HG03378 (cell line): Measurements from ENCODE around the gene C1orf21.

Experiments
- ATAC-seq: cut with Tn5 transposase; IDR thresholded peaks from one replicate; pipeline ENCODE4 v1.9.1; 2021; ENCODE audit warnings: mild to moderate bottlenecking, moderate library complexity; ENCODE audit not compliant: unreplicated experiment

The C1orf21 gene

DNA sequence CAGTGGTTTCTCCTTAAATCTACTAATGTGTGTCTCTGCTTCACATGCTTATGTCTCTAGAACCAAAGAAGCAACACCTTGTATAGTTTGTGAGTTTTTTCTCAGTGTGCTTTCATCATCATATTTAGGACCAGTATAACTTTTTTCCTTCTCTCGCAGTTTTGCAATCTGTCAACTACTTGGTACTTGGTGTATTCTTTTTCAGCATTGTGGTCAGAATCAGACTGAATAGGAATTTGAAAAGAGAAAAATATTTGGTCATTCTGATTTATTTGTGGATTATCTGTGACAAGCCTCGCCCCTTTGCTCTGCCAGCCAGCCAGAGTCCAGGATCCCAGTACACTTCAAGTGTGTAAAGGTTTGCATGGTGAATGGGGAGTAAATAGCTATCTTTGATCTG lies 122.3 kb downstream of the C1orf21 start:
- ATAC-seq: no peak

DNA sequence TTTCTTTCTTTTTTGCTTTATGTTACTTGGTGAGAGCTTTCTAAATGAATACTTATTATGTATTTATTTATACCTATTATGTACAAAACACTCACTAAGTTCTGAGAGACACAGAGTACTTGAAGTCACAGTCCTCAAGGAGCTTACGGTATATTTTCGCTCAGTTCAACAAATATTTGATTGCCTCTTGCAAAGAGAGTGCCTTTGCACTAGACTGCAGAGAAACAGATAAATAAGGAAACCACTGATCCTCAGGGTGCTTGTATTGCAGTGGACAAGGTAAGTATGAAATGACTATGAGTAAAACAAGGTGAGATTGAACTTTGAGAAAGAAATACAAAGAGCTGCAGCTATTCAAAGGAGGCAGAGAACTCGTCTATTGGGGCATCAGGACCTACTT lies 123.3 kb downstream of the C1orf21 start:
- ATAC-seq: no peak

DNA sequence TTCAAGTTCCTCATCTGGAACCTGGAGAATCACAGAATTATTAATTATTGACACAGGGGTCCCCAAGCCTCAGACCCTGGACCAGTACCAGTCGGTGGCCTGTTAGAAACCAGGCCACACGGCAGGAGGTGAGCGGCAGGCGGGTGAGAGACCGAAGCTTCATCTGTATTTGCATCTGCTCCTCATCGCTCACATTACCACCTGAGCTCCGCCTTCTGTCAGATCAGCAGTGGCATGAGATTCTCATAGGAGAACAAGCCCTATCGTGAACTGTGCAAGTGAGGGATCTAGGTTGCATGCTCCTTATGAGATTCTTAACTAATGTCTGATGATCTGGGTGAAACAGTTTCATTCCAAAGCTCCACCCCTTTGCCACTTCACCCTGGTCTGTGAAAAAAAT lies 125.9 kb downstream of the C1orf21 start:
- no peak for ATAC-seq

DNA sequence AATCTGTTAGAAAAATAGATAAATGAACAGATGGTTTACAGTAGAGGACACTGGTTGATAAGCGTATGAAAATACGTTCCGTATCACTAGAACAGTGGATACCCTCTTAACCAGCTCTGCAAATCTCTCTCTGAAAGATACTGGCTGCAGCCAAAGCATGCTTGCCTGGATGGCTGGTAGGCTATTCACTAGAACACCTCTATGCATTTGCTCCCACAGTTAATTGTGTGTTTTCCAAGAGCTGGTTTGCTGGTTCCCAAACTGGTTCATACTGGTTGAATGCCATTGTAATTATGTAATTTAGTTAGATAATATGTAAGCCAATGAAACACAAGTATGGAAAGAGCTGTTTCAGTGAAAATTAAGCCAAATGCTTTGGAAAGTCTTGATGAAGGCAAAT lies 126.6 kb downstream of the C1orf21 start:
- no peak for ATAC-seq

DNA sequence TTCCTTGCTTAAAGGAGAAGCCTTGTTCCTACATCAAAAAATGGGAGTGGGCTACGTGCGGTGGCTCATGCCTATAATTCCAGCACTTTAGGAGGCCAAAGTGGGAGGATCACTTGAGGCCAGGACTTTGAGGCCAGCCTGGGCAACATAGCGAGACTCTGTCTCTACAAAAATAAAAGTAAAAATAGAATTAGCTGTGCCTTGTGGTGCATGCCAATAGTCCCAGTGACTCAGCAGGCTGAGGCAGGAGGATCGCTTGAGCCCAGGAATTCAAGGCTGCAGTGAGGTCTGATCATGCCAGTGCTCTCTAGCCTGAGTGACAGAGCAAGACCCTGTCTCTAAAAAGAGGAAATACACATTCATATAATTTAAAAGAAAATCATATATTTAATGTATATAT lies 127.1 kb downstream of the C1orf21 start:
- no peak for ATAC-seq

DNA sequence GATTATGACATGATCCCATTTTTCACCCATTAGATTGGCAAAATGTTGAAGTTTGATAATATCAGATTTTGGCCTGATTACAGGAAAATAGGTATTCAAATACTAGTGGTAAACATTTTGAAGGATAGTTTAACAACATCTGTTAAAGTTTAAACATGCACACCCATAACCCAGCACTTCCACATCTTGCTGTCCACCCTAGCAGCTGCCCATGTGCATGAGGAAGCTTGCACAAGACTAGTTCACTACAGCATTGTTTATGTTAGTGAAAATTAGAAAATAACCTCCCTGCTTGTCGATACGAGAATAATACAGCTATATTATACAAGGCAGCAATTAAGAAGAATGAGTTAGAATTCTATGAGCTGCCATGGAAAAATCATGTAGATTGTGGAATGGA lies 127.6 kb downstream of the C1orf21 start:
- ATAC-seq: no peak

DNA sequence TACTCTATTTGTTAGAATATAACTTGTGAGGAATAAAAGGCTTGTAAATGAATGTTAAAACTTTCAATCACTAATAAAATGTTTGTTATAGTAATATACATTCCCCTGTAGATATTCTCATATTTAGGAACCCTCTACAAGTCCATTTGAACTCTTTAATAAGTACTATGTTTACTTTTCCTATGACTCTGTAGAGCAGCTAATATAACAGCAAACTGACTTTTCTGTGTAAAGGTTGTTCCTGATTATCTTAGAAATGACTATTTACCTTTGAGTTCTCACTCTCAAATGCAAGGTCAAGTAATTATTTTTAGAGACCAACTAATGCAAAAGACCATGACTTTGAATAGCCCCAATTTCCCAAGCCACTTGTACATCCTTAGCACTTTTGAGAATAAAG lies 130.3 kb downstream of the C1orf21 start:
- no peak for ATAC-seq

DNA sequence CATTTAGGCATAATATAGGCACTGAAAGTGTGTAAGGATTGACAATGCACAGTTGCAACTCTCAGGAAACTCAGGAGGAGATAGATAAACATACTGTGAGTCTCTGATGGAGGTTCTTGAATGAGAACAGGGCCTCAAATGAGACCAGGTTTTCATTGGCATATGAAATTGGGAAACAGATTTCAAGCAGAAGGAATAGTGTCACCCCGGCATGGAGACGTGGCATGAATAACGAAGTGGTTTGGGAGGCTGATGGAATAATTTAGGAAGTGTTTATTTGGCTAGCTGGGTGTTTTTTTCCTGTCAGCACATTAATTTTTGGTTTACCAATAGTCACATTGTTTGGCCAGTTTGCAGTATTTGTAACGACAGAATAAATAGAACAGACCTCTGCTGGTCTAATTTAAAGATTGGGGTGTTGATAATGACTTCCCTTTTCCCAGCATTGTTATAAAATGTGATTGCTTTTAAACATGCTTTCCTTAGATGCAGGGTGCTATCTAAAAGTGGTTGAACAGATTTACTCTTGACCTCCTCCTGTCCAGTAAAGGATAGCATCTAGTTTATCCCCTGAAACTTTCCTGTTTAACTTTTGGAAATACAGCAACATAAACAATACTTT lies 132.0 kb downstream of the C1orf21 start:
- ATAC-seq: no peak

DNA sequence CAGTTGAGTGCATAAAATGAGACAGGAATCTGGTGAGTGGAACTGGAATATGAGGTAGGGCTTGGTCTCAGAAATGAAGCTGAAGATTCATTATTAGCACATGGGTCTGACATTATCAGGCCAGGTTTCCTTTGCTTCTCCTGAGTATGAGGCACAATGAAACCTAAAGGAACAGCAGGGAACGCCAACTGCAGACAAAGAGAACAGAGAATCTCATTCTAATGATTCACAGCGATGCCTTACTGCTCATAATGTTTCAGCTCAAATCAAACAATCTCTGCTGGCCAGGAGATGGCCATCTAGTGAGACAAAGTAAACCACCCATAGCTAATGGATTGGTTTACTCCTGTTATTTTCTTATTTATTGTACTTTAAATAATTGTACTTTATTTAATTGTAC lies 133.5 kb downstream of the C1orf21 start:
- ATAC-seq: no peak

DNA sequence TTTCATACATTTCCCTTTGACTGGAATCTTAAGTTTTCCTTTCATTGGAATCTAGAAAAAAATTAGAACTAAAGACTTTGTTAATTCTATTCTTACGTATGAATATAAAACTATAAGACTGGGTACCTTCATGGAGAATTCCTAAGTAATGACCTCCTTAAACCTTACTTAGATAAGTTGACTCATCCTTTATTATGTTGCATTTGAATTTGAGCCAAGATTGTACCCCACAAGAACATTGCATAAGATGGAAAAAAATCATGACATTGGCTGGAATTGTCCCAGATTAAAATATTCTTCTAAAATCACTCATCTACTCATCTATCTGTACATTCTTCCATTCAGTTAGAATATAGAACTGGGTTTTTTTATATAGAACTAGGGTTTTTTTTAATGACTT lies 137.4 kb downstream of the C1orf21 start:
- ATAC-seq: no peak

DNA sequence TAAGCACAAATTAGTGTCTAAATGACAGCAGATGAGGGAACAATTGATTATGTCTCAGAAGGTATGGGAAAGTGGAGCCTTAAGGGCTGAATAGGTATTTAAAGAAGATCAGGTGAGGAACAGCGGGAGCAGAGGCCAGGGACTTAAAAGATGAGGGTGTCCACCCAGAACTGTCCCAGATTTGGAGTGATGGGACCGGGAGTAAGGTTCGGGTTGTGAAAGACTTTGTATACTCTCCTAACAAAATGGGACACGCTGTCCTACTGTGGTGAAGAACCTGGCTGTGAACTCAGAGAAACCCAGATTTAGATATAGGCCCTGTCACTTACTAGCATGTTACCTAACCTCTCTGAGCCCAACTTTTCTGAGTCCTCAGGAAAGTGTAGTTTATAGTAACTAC lies 140.6 kb downstream of the C1orf21 start:
- ATAC-seq: no peak

DNA sequence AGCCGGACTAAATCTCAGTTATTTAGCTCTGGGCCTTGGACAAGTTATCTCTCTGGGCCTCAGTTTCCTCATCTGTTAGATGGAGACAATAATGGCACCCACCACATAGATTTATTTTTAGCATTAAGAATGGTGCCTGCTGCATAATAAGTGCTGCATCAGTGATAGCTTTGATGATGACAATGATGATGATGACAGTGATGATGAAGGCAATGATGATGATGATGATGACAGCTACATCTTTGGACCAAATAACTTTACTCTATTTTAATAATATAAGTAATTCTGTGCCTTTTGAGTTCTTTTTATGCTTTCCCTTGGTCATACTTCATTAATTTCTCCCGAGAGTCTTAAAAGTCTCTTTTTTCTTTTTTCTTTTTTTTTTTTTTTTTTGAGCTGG lies 143.4 kb downstream of the C1orf21 start:
- no peak for ATAC-seq

DNA sequence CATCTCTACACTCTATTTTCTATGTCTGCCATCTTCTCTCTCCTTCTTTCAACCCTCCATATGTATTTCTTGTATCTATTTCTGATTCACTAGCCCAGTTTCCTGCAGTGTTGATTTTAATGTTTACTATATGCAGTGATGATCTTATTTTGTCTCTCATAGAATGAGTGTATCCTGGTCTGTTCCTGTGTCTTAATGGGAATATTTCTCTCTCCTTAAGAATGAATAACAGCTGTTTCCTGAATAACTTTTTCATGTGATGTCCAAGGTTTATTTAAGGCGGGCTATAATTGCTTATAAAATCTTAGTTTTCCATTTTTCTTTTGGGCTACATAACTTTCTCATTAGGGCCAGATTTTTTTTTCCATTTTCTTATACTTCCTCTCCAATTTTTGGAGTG lies 144.5 kb downstream of the C1orf21 start:
- ATAC-seq: no peak

DNA sequence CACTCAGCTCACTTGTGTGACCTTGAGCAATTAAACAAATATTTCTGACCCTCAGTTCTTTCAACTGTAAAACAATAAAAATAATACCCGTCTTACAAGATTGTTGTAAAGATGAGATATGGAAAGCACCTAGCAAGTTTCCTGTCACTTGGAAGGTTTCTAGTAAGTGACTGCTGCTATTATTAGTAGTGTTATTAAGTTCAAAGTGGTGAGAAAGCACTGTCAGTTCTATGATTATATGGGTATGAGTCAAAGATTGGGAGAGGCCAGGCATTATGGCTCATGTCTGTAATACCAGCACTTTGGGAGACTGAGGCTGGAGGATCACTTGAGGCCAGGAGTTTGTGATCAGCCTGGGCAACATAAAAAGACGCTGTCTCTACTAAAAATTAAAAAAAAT lies 145.4 kb downstream of the C1orf21 start:
- no peak for ATAC-seq

DNA sequence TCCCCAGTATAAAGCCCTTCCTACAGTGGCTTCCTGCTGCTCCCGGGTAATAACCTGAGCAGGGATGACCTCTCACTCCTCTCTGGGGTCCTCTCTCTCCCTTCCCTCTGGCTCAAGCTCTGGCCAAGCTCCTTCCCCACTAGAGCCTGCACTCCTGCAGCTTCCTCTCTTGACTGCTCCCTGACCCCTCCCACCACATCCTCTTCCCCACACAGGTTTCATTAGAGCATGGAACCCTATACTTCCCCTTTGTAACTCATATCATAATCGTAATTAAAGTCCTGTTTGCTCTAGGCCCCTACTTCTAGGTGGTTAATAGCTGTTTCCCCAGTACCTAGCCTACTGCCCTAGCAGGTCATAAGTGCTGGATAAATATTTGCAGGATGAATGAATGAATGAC lies 146.2 kb downstream of the C1orf21 start:
- no peak for ATAC-seq

DNA sequence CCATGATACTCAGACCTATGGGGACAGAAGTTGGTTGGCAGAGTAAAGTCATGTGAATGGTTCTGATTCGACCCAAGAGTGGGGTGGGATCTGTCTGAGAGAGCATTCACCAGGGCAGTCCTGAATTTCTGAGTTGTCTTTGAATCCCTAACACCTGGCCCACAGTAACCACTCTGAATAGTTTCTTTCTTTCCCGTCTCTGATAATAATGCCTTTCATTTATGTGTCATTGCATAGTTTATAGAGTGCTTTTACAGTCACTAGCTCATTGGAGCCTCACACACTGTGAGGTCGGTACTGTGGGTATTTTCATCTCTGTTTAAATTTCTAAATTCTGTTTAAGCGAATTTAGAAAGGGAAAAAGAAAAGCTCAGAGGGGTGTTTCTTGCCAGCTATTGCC lies 147.1 kb downstream of the C1orf21 start:
- no peak for ATAC-seq

DNA sequence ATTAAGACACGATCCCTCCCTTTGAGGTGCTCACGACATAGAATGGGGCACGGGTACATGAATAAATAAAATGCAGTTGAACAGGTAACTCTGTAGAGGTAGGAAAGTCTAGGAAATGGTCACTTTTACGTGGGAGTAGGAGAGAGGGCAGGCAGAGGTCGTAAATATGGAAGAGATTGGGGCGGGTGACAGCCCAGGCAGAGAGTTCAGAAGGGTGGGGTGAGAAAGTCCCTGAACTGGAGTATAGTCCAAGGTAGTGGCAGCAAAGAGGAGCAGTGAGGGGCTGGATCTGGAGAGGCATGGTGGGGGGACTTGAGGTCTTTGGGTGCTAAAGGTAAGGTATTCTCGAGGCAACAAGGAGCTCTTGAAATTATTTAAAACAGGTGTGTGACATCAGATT lies 147.9 kb downstream of the C1orf21 start:
- no peak for ATAC-seq

DNA sequence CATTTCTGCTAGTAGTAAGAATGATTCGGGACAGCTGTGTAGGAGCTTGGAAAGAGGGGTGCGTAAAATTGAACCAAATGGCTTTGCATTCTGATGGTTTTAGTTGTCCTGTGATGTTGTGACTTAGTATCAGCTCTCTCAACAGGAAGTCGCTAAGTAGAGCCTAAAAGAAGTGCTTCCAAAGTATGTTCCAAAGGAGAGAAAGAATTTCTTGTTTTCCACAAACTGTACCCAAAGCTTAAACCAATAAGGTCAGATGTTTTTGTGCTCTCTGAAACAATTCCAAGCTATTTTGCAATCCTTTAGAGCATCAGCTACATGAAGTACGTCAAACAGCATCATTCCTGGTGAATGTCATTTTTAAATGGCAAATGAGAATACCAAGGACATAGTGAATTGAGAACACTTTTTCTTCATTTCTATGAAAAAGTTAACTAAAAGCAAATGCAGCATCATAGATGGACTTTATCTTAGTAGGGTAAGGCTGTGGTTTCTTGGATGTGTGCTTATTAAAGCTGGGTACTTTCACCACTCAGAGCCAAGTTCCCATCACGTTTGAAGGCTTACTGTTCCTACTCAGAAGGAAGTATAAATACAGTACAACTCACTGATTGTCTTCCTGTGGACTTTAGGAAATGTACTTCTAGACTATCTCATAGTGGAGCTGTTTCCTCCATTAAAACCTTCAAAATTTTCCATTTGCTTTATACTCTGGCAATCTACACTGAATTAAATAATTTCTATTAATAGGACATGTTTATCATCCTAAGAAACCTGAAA lies 148.6 kb downstream of the C1orf21 start:
- ATAC-seq: no peak

DNA sequence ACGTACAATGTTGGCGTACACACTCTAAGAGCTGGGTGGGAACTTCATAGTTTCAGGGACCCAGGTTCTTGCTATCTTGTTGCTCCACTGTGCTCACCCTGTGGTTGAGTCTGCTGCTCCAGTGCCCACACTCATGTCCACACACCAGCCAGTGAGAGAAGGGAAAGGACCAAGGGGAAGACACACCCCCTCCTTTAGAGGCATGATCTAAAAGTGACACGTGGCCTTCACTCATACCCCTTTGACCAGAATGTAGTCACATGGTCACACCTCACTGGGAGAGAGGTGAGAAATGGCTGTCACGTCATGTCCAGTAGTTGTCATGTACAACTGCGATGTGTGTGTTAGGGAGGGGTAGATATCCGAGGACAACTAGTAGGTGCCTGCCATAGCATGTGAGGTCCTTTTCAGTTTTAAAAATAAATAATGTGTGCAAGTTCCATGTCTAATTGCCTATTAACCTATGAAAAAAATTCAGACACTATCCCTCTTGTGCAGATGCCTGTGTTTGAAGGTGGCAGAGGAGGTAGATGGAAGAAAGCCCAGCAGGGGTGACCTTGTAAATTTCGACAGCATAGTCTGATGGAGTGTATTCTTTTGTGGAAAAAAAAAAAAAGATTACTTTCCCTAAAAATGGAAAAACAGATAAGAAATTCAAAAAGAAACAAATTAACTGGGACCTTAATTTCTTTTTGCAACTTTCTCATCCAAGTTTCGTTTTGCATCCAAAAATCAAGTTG lies 149.6 kb downstream of the C1orf21 start:
- no peak for ATAC-seq

DNA sequence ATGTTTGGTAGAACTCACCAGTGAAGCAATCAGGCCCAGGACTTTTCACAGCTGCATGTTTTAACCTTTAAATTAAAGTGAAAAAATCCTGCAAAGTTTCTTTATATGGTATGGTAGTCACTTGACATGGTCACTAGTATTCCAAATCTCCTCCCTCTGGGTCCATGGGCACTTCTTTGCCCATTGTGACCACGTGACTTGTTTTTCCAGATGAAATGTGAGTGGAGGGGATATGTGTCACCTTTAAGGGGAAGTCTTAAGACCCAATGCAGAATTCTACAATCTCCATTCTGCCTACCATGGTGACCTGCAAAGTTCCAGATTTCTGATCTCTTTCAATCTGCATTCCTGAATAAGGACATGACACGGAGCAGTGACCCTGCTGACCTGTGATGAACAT lies 152.8 kb downstream of the C1orf21 start:
- no peak for ATAC-seq

DNA sequence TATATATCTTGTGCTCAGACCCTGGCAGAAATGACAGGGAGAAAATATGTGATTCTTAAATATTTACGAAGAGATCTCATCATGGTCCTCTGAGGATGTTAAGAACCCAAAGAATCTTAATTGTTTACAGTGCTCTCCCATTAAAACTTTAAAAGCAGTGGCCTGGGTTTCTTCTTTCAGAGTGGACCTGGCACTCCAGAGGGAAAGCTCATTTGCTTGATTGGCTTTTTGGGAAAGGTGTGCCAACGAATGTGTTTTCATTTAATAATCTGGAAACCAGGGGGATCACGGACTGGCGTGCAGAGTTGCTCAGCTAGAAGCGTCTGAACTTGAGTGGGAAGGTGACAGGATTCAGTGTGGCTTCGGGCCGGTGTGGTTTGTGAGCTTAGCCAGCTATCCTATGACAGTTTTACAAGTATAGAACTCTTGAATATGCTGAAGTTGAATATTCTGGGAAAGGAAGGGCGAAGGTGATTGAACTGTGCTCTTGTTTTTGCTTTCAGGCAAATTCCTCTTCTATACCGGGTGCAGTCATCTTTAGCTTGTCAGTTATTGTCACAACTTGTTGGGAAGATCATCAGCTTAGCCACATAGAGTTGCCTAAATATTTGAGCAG lies 154.8 kb downstream of the C1orf21 start:
- ATAC-seq: no peak

DNA sequence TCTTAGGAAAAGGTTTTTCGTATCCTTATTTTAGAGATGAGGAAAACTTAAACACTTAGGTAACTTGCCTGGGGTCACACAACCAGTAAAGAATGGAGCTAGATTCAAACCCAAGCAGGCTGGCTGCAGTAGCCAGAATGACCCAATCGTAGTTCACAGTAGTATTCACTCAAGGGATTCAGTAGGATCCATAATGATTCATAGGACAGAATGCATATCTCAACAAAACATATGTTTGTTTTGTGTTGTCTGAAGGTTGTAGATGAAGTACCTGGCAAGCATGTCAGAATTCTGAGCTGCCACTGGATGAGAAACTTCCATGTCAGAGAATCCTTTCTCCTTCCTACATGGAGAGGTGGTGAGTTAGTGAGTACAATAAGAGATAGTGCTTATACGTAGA lies 155.5 kb downstream of the C1orf21 start:
- ATAC-seq: no peak
